Activated T-cell treated with anti-CD3 and anti-CD28 coated beads for 1 hour (primary cell): ENCODE results near the gene ACD.
"Not testable (repeated sequence)": the region's sequence is repeated elsewhere in the genome, so short reads cannot be mapped to it uniquely, and the experiment has no call there.

Experiments used
- DNase-seq: peaks from one replicate; pipeline ENCODE4 v3.0.0-alpha.2; 2020; ENCODE audit warnings: low read depth

The ACD gene

GRCh38 chr16:67659675-67660563 lies at the start of gene ACD:
TSS of gene ACD (minus strand) at chr16:67660260. CDS start at chr16:67660220, 40 bp downstream.
- peak; percentile 96 for DNase-seq

- no peak for DNase-seq
Observed at GRCh38 chr16:67709050-67709449, 49.0 kb upstream of the ACD start.

GRCh38 chr16:67708368-67708771 lies 48.3 kb upstream of the ACD start:
- DNase-seq = no peak

GRCh38 chr16:67707790-67708189 lies 47.7 kb upstream of the ACD start:
- DNase-seq = no peak

GRCh38 chr16:67707210-67707609 lies 47.1 kb upstream of the ACD start:
- DNase-seq = no peak

- DNase-seq = no peak
Observed at GRCh38 chr16:67704110-67704509, 44.0 kb upstream of the ACD start.

GRCh38 chr16:67703626-67704025 lies 43.6 kb upstream of the ACD start:
- no peak for DNase-seq

GRCh38 chr16:67702130-67702529 lies 42.1 kb upstream of the ACD start:
- no peak for DNase-seq

GRCh38 chr16:67701420-67701819 lies 41.4 kb upstream of the ACD start:
- DNase-seq = no peak

GRCh38 chr16:67699265-67699664 lies 39.2 kb upstream of the ACD start:
- DNase-seq = no peak

GRCh38 chr16:67697422-67698185 lies 37.5 kb upstream of the ACD start:
- DNase-seq = no peak

GRCh38 chr16:67694611-67695010 lies 34.6 kb upstream of the ACD start:
- DNase-seq = no peak

- DNase-seq = not testable (repeated sequence)
Observed at GRCh38 chr16:67693517-67694285, 33.6 kb upstream of the ACD start.

- no peak for DNase-seq
Observed at GRCh38 chr16:67685388-67686112, 25.5 kb upstream of the ACD start.

GRCh38 chr16:67683767-67684166 lies 23.7 kb upstream of the ACD start:
- DNase-seq = no peak

GRCh38 chr16:67679935-67680897 lies 20.2 kb upstream of the ACD start:
- DNase-seq = no peak

GRCh38 chr16:67678354-67679023 lies 18.4 kb upstream of the ACD start:
- no peak for DNase-seq

GRCh38 chr16:67677712-67678111 lies 17.7 kb upstream of the ACD start:
- no peak for DNase-seq

- no peak for DNase-seq
Observed at GRCh38 chr16:67676939-67677338, 16.9 kb upstream of the ACD start.

- DNase-seq = no peak
Observed at GRCh38 chr16:67676516-67676915, 16.5 kb upstream of the ACD start.
